Lower lobe of right lung (tissue), 2 donors: ENCODE data around the gene MTNR1A. TPM values are rescaled to one million over a fixed set of nuclear protein-coding genes. Genes with fewer than 3 reads are reported as not detected.

Experiments used
- ATAC-seq, 2 donors: fragments of 200-7000 bp; cut with Tn5 transposase; one replicate each; pipeline ENCODE4 v1.9.1; 2020 to 2022; ENCODE audit warnings: mild to moderate bottlenecking in 2 of 2, moderate library complexity in 2 of 2
- DNase-seq: peaks from one replicate; pipeline ENCODE4 v3.0.0-alpha.2; 2020
- H3K27ac ChIP-seq: fragments of 200-600 bp; one replicate; pipeline ENCODE4 v1.8.0; 2022
- H3K27me3 ChIP-seq: fragments of 200-600 bp; one replicate; pipeline ENCODE4 v1.8.0; 2022; ENCODE audit warnings: low read depth
- H3K36me3 ChIP-seq: fragments of 200-600 bp; one replicate; pipeline ENCODE4 v1.8.0; 2022; ENCODE audit warnings: mild to moderate bottlenecking
- H3K4me1 ChIP-seq: fragments of 200-600 bp; one replicate; pipeline ENCODE4 v1.8.0; 2022
- H3K4me3 ChIP-seq: fragments of 200-600 bp; one replicate; pipeline ENCODE4 v1.8.0; 2022; ENCODE audit warnings: mild to moderate bottlenecking
- H3K9me3 ChIP-seq: fragments of 200-600 bp; one replicate; pipeline ENCODE4 v1.8.0; 2022
- intact Hi-C: fragments of 100-400 bp; cut with DNase I; formaldehyde crosslinking; loops from one replicate; pipeline ENCODE4 v1.11.0; 2022
- total RNA-seq: library from RNA; stranded (reverse); fragmentation: NEBNext Ultra II Directional; extraction: Animal tissue kit (Norgen Biotek cat#: 25700); gene quantifications from one replicate; pipeline ENCODE4 v1.2.1, GENCODE V29; 2021
- TF ChIP-seq, protein P1 (sequence below): fragments of 200-600 bp; IDR thresholded peaks from one replicate; pipeline ENCODE4 v1.8.0; 2022; ENCODE audit warnings: antibody characterized with exemption, mild to moderate bottlenecking
- donor health status: DM: no; HTN: yes; CAD: no; lungs with severe emphysema.

MTNR1A gene
- total RNA-seq, 1 donor from 2014 or later, result not detected

DNA sequence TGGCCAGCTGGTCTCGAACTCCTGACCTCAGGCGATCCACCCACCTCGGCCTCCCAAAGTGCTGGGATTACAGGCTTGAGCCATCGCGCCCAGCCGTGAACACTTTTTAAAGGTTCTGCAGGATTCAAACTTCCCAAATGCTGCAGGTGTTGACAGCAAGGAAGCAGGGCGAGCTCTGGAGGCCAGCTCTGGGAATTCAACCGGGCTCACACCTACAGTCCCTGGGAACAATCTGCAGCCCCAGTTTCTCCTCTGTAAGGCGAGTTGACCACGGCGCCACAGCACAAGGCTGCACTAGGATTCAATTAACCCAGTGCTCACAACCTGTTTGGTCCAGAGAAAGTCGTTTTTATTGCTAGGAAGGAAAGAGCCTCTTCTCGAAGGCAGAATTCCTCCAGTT, 1.6 kb downstream of the MTNR1A start:
- no peaks in the 10 kb centered on the region for H3K4me1 ChIP-seq
- TF ChIP-seq, protein P1, sequence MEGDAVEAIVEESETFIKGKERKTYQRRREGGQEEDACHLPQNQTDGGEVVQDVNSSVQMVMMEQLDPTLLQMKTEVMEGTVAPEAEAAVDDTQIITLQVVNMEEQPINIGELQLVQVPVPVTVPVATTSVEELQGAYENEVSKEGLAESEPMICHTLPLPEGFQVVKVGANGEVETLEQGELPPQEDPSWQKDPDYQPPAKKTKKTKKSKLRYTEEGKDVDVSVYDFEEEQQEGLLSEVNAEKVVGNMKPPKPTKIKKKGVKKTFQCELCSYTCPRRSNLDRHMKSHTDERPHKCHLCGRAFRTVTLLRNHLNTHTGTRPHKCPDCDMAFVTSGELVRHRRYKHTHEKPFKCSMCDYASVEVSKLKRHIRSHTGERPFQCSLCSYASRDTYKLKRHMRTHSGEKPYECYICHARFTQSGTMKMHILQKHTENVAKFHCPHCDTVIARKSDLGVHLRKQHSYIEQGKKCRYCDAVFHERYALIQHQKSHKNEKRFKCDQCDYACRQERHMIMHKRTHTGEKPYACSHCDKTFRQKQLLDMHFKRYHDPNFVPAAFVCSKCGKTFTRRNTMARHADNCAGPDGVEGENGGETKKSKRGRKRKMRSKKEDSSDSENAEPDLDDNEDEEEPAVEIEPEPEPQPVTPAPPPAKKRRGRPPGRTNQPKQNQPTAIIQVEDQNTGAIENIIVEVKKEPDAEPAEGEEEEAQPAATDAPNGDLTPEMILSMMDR, result no peak
- DNase-seq (no peak), ATAC-seq (no peak)
- peaks cover 36% of the 10 kb centered on the region for H3K27me3 ChIP-seq
- no peaks in the 10 kb centered on the region for H3K36me3 ChIP-seq
- H3K27ac ChIP-seq, result no peak overlapping the region
- intact Hi-C loops, result no loop called here
- no peak overlapping the region for H3K4me3 ChIP-seq
- no peaks in the 10 kb centered on the region for H3K9me3 ChIP-seq

DNA sequence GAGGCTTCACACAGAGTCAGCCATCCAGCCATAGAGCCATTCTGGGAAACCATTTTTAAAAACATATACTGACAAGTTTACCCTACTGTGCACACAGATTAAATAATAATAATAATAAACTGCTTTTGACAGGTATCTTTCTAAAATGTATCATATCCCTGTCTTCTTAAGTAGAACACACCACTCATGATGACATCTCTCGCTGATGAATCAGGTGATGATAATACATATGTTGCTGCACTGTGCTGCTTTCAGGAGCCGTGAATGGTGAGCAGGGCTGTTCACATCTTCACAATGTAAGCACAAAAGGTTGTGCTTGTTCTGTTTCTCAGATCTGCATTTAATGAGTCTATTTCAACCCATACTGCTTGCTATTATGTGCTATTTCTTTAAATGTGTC, 3.5 kb downstream of the MTNR1A start:
- H3K4me3 ChIP-seq, result no peak overlapping the region
- no peaks in the 10 kb centered on the region for H3K36me3 ChIP-seq
- no peaks in the 10 kb centered on the region for H3K4me1 ChIP-seq
- ATAC-seq (no peak), DNase-seq (no peak)
- no peaks in the 10 kb centered on the region for H3K9me3 ChIP-seq
- H3K27ac ChIP-seq, result no peak overlapping the region
- TF ChIP-seq, protein P1, result no peak
- peaks cover 36% of the 10 kb centered on the region for H3K27me3 ChIP-seq
- intact Hi-C loops, result no loop called here

DNA sequence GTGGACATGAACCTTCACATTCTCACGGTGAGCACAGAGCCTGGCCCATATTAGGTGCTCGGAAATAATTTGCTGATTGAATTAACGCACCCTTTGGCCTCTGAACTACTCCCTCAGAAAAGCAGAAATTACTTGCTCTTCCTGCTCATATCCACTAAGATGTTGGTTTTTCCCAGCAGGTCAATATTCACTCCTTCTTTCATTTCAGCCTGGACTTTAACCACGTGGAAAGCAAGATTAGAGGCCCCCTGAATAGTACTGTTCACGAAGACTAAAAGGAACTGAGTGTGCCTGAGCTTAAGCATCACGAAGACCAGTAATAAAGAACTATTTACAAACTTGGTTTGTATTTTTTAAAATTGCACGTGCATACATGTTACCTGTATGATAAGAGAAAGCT, 9.9 kb downstream of the MTNR1A start:
- DNase-seq, result no peak
- H3K4me1 ChIP-seq, result no peaks in the 10 kb centered on the region
- intact Hi-C loops, result no loop called here
- no peak for ATAC-seq
- no peak overlapping the region for H3K4me3 ChIP-seq
- peaks cover 5% of the 10 kb centered on the region for H3K27me3 ChIP-seq
- TF ChIP-seq, protein P1, result no peak
- no peaks in the 10 kb centered on the region for H3K9me3 ChIP-seq
- no peak overlapping the region for H3K27ac ChIP-seq
- H3K36me3 ChIP-seq, result no peaks in the 10 kb centered on the region

DNA sequence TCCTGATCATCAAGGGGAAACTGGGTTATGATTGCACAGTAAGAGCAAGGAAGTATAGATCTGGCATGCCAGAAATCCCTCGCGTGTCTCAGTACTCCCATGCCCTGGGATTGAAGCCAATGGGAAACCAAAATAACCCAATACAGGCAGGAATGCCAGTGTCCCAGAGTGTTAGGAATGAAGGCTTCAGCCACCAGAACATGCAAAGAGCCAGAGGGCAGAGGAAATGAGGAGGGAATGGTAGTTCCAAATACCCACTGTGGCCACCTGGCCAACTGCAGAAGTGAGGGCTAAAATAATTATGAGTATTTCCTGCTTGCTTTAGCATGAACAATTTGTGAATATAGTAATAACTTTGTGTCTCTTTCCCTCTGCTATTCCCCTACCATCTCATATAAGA, 12.2 kb downstream of the MTNR1A start:
- no peaks in the 10 kb centered on the region for H3K27me3 ChIP-seq
- no peak overlapping the region for H3K4me3 ChIP-seq
- intact Hi-C loops, result no loop called here
- no peaks in the 10 kb centered on the region for H3K9me3 ChIP-seq
- TF ChIP-seq, protein P1, result no peak
- no peak for DNase-seq
- ATAC-seq, result no peak
- H3K4me1 ChIP-seq, result no peaks in the 10 kb centered on the region
- H3K27ac ChIP-seq, result no peak overlapping the region
- H3K36me3 ChIP-seq, result no peaks in the 10 kb centered on the region

DNA sequence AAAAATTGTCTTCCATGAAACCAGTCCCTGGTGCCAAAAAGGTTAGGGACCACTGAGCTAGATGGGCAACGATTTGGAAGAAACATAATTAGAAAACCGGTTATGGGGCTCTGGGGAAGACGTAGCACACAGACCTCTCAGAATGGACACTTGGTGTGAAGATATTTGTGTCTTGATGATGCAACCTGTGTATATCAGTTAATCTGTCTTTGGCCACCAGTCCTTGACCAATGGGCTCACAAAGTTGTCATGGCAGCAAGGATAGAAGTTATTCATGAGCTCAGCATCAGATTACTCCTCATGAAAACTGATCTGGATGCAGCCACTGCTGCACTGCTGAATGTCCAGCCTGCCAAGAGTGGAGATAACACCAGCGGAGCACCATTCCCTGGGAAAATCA, 13.6 kb downstream of the MTNR1A start:
- Histone ChIP-seq H3K9me3 (no peaks in the 10 kb centered on the region), H3K27me3 (no peaks in the 10 kb centered on the region), H3K4me1 (no peaks in the 10 kb centered on the region), H3K36me3 (no peaks in the 10 kb centered on the region), H3K27ac (no peak overlapping the region), H3K4me3 (no peak overlapping the region)
- TF ChIP-seq, protein P1, result no peak
- intact Hi-C loops, result no loop called here
- no peak for ATAC-seq
- no peak for DNase-seq
